Skeletal muscle tissue (tissue), 4 donors: Measurements from ENCODE around the gene TTC6. TPM values are rescaled to one million over a fixed set of nuclear protein-coding genes. Genes with fewer than 3 reads are reported as not detected.

Experiments
- H3K27ac ChIP-seq: one replicate; pipeline ENCODE4 v1.7.0; 2013; ENCODE audit warnings: mild to moderate bottlenecking, low read depth, low read length, inconsistent platforms
- H3K27me3 ChIP-seq, 3 donors: one replicate each; pipeline ENCODE4 v1.7.0; 2013; ENCODE audit warnings: low read length in 3 of 3; ENCODE audit not compliant: control insufficient read depth in 3 of 3, insufficient read depth in 3 of 3
- H3K36me3 ChIP-seq, 3 donors: one replicate each; pipeline ENCODE4 v1.7.0; 2013; ENCODE audit warnings: low read length in 3 of 3; ENCODE audit not compliant: control insufficient read depth in 3 of 3, insufficient read depth in 3 of 3
- H3K4me1 ChIP-seq, 3 donors: one replicate each; pipeline ENCODE4 v1.7.0; 2013; ENCODE audit warnings: low read length in 3 of 3, mild to moderate bottlenecking in 3 of 3; ENCODE audit not compliant: control insufficient read depth in 3 of 3, insufficient read depth in 3 of 3
- H3K4me3 ChIP-seq, 3 donors: one replicate each; pipeline ENCODE4 v1.7.0; 2013; ENCODE audit warnings: low read length in 3 of 3
- H3K9ac ChIP-seq, 3 donors: one replicate each; pipeline ENCODE4 v1.7.0; 2013; ENCODE audit warnings: low read length in 3 of 3, mild to moderate bottlenecking in 3 of 3, moderate library complexity in 2 of 3, low read depth in 1 of 3
- H3K9me3 ChIP-seq, 3 donors: one replicate each; pipeline ENCODE4 v1.7.0; 2013; ENCODE audit warnings: low read length in 3 of 3; ENCODE audit not compliant: control insufficient read depth in 3 of 3
- total RNA-seq: library from RNA; depleted of rRNA; stranded (reverse); fragments of >200 nt; gene quantifications from one replicate; pipeline ENCODE4 v1.2.3, GENCODE V29; 2014
- donor health status: Osteomylitis.

The TTC6 gene
- total RNA-seq, 1 donor from 2014 or later, result 0.52 TPM

DNA sequence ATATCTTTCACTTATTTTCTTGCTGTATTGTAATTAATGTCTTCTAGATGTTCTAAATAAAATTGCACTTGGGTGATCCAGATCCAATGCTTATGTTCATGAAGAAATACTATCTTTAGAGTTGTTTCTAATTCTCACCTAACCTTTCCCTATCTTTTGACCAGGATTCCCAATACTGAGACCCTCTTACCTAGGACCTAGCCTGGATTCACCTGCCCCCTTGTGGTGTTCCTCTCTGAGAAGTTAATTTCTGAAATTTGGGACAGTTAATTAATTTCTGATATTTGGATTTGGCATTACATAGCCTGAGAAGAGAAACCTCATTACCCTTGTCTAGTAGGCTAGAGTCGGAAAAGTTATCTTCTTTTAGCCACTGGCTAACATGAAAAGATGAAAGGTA lies 29.9 kb upstream of the TTC6 start:
- no peak overlapping the region for H3K9ac ChIP-seq
- no peak overlapping the region for H3K4me3 ChIP-seq
- H3K27ac ChIP-seq, result no peak overlapping the region
- H3K27me3 ChIP-seq, result no peaks in the 10 kb centered on the region
- H3K4me1 ChIP-seq, result no peaks in the 10 kb centered on the region
- H3K9me3 ChIP-seq, result no peaks in the 10 kb centered on the region
- H3K36me3 ChIP-seq, result no peaks in the 10 kb centered on the region

DNA sequence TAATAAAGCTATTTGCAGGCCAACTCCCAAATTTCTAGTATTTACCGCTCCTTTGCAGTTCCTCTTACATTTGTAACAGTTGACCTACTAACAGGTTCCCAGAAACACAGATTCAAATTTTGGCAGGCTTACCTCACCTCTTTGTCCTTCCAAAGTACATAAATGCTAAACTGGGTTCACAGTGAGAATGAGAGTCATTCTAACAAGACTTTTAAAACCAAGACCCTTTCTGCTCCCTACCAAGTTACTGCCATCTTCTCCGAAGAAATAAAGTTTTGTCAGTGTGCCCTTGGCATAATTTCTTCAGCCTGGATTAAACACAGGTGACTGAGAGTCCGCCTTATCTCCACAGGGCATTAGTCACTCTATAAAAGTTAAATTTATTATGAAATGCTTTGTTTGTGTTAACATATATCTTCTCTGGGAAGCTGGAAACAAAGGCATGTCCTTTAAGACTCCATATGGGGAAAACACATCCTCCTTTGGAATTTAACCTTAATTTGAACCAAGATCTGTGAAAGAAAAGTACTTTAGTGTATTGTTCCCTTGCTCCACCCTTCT lies 28.5 kb upstream of the TTC6 start:
- Histone ChIP-seq H3K9me3 (no peaks in the 10 kb centered on the region), H3K27ac (no peak overlapping the region), H3K27me3 (no peaks in the 10 kb centered on the region), H3K4me1 (no peaks in the 10 kb centered on the region), H3K36me3 (no peaks in the 10 kb centered on the region), H3K4me3 (no peak overlapping the region), H3K9ac (no peak overlapping the region)

DNA sequence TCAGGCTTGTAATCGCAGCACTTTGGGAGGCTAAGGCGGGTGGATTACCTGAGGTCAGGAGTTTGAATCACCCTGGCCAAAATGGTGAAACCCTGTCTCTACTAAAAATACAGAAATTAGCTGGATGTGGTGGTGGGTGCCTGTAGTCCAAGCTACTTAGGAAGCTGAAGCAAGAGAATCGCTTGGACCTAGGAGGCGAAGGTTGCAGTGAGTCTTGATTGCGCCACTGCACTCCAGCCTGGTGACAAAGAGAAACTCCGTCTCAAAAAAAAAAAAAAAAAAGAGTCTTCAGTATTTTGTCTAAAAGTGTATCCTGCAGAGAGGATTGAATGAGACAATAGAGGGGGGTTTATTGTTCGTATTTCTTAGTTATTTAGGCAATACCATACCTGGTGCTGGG lies 25.7 kb upstream of the TTC6 start:
- Histone ChIP-seq H3K27ac (no peak overlapping the region), H3K9ac (no peak overlapping the region), H3K27me3 (no peaks in the 10 kb centered on the region), H3K9me3 (no peaks in the 10 kb centered on the region), H3K36me3 (no peaks in the 10 kb centered on the region), H3K4me1 (no peaks in the 10 kb centered on the region), H3K4me3 (no peak overlapping the region)

DNA sequence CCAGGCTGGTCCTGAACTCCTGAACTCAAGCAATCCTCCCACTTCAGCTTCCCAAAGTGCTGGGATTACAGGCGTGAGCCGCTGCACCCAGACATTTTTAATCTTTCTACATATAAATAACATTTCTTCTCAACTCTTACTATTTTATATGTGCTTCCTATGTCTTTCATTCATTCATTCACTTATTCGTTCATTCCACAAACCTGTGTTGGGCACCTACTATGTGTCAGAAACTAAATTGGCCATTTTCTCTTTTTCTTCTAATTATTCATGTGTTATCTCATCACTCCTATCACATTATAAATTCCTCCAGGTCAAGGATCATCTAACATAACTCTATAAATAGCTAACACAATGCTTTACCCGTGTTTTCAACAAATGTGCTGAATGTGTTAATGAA lies 24.0 kb upstream of the TTC6 start:
- peaks cover 5 to 9% (median 7%) of the 10 kb centered on the region in 3 donors for H3K27me3 ChIP-seq
- H3K4me1 ChIP-seq, result no peaks in the 10 kb centered on the region
- no peak overlapping the region for H3K4me3 ChIP-seq
- no peaks in the 10 kb centered on the region for H3K36me3 ChIP-seq
- H3K9ac ChIP-seq, result no peak overlapping the region
- no peaks in the 10 kb centered on the region for H3K9me3 ChIP-seq
- no peak overlapping the region for H3K27ac ChIP-seq

DNA sequence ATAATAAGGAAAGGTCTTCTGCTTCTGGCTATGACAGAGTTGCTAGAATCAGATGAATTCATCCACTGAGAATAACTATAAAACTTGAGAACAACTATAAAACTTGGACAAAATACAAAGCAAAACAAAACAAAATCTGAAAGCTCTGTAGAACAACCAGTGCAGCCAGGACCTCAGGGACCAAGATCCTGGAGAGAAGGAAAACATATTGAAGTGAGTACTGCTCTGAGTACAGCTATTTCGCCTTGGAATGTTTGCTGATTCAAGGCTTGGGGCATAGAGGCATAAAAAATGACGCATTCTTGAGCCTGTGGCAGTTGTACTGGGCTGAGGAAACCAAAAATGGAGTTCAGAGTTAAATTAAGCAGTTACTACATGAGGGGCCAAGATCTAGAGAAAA lies 22.1 kb upstream of the TTC6 start:
- H3K4me1 ChIP-seq, result no peaks in the 10 kb centered on the region
- H3K36me3 ChIP-seq, result no peaks in the 10 kb centered on the region
- no peak overlapping the region for H3K4me3 ChIP-seq
- H3K9me3 ChIP-seq, result no peaks in the 10 kb centered on the region
- no peak overlapping the region for H3K27ac ChIP-seq
- H3K9ac ChIP-seq, result no peak overlapping the region
- H3K27me3 ChIP-seq, result peaks cover 9 to 15% (median 9%) of the 10 kb centered on the region in 3 donors

DNA sequence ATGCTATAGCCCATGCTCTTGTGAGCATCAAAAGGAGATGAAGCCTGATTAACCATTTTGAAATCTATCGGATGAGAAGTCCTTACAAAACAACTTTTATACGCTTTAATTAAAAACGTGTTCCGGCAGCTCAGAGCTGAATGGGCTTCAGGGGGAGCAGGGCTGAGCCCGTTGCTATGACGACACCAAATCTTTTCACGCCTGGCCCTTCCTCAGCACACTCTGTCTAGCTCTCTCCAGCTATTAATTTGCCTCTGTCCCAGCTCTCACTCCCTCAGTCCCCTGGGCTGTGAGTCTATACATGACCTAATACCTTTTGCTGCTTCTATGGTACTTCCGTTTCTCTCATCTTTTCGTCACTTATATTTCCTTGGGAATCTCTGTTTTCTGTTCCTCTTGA lies 16.2 kb upstream of the TTC6 start:
- no peaks in the 10 kb centered on the region for H3K4me1 ChIP-seq
- H3K4me3 ChIP-seq, result no peak overlapping the region
- H3K27ac ChIP-seq, result no peak overlapping the region
- H3K27me3 ChIP-seq, result peaks cover 29 to 33% (median 32%) of the 10 kb centered on the region in 3 donors
- no peak overlapping the region for H3K9ac ChIP-seq
- no peaks in the 10 kb centered on the region for H3K36me3 ChIP-seq
- H3K9me3 ChIP-seq, result no peaks in the 10 kb centered on the region

DNA sequence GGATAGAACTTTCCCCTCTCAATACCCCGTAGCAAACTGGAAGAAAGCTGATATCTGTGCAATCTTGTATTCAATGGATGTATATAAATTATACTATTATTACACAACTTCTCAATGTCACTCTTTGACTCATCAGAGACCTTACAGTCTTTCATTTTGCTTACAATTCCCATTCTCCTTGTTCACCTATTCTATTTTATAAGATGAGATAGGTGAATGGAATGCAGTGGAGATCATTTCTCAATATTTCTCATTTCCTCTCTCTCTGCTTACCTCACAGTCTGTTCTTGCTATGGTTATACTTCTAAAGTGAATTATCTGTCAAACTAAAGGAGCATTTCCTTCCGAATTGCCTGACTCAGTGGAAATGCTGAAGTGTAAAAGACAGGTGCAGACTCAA lies 15.3 kb upstream of the TTC6 start:
- Histone ChIP-seq H3K9ac (no peak overlapping the region), H3K9me3 (no peaks in the 10 kb centered on the region), H3K27ac (no peak overlapping the region), H3K27me3 (peaks cover 36 to 41% (median 39%) of the 10 kb centered on the region in 3 donors), H3K36me3 (no peaks in the 10 kb centered on the region), H3K4me1 (peaks cover 0 to 5% (median 1%) of the 10 kb centered on the region in 3 donors), H3K4me3 (no peak overlapping the region)

DNA sequence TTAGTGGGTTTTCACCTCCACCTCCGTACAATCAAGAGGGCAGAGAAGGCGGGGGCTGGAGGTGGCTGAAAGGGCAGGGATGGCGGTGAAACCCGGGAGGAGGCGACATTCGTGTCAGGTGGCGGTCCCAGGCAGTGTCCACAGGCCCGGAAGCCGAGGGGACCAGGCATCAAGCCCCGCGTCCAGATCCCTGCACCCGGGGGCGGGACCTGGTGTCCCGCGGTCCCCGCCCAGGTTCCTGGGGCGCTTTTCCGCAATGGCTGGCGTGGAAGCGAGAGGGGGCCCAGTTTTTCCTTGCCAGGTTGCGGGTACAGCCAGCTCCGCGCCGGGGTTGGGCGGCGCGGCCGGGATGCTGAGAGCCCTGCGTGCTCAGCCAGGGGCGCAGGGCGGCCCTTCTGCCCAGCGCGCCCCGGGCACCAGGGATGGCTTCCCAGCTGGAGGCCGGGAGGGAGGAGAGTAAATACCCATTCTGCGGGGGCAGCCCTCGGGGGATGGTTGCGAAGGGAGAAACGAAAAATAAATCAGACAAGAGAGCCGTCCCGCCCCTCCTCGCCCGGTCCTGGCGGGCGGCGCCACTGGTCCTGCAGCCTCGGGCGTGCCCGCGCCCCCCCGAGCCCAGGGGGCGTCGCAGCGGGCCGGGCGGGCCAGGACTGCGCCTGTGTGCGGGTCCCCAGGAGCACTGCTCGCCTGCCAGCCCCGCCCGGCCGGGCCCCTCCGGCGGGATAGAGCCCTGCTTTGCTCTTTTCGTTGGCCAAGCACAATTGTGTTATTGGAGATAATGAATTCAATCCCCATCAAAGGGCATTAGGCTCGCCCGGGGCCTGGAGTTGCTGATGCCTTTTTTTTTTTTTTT lies 11.8 kb upstream of the TTC6 start:
- Histone ChIP-seq H3K27me3 (peaks cover 51 to 61% (median 57%) of the 10 kb centered on the region in 3 donors), H3K36me3 (no peaks in the 10 kb centered on the region)

DNA sequence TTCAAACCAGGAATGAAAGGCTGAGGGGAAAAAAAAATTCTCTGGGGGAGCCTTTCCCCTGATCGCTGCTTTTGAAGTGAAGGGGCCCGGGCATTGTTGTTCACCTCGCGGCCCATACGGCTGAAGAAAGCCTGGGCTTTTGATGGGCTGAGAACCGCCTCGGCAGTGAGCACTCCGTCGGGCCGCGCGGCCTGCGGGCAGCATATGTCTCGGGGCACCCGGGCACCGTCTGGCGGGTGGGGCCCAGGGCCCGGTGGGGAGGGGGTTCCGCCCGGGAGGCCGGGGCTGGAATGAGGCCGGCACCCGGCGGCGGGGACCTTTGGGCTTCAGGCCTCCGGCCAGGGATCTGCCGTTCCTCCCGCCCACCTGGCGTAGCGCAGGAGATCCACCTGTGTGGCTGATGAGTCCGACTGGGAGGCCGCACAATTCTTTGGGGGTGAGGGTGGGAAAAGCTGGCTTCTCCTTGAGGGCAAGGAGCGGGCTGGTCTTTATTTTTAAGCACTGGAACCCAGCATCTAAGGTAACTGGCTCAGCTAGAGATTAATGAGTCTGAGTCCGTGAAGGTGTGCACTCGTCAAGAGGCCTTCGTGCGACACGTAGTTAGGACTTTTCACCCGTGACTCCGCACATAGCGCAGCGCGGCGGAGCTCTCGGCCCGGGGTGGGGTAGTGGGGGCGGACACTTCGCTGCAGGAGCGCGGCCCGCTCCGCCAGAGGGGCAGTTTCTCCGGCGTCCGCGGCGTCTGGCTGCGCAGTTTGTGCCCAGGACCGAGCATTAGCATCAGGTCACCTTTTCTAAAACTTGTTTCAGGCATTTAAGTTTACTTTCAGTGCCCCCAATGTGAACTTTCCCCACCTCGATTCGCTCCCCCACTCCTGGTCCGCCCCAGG lies 11.0 kb upstream of the TTC6 start:
- Histone ChIP-seq H3K4me1 (peaks cover 0 to 11% (median 7%) of the 10 kb centered on the region in 3 donors), H3K9me3 (no peaks in the 10 kb centered on the region), H3K4me3 (no peak overlapping the region), H3K27ac (no peak overlapping the region), H3K27me3 (peaks cover 58 to 69% (median 60%) of the 10 kb centered on the region in 3 donors), H3K9ac (no peak overlapping the region), H3K36me3 (no peaks in the 10 kb centered on the region)

More for the DNA sequence above, 11.8 kb upstream of the TTC6 start:
- no peak overlapping the region for H3K9ac ChIP-seq
- peaks cover 0 to 11% (median 7%) of the 10 kb centered on the region in 3 donors for H3K4me1 ChIP-seq
- H3K9me3 ChIP-seq, result no peaks in the 10 kb centered on the region
- H3K4me3 ChIP-seq, result no peak overlapping the region
- no peak overlapping the region for H3K27ac ChIP-seq
